AG04450 (cell line): ENCODE data around the gene ADORA1. TPM values are rescaled to one million over a fixed set of nuclear protein-coding genes. Genes with fewer than 3 reads are reported as not detected.

ENCODE experiments used
- CTCF ChIA-PET: fragments of 300-600, 350-600 bp; formaldehyde crosslinking; extraction: SDS; loops from one replicate; lab custom pipeline; 2022; ENCODE audit warnings: antibody characterized with exemption, inconsistent platforms; lab: Charles Lee
- POLR2A ChIA-PET: fragments of 350-600 bp; formaldehyde crosslinking; extraction: SDS; loops from one replicate; lab custom pipeline; 2021; ENCODE audit warnings: antibody characterized with exemption, inconsistent platforms; lab: Yijun Ruan, JAX
- DNase-seq: peaks from one replicate; pipeline ENCODE4 v3.0.0-alpha.2; 2011; ENCODE audit warnings: low read depth, low spot score
- H3K27ac ChIP-seq: one replicate; pipeline ENCODE4 v1.5.1; 2012; ENCODE audit warnings: low read depth, low read length, control low read depth
- H3K27me3 ChIP-seq: one replicate; pipeline ENCODE4 v1.6.0; 2012; ENCODE audit warnings: low read length; ENCODE audit not compliant: control insufficient read depth, insufficient read depth
- H3K4me3 ChIP-seq: 2 replicates; pipeline ENCODE4 v1.5.1; 2011; ENCODE audit warnings: mild to moderate bottlenecking, low read depth, low read length, control low read depth
- H3K9me3 ChIP-seq: 2 replicates; pipeline ENCODE4 v1.5.1; 2012; ENCODE audit warnings: low read length; ENCODE audit not compliant: control insufficient read depth, insufficient read depth
- polyA plus RNA-seq: library from polyadenylated mRNA; depleted of rRNA; stranded (reverse); fragments of >200 nt; gene quantifications from 2 replicates; pipeline ENCODE4 v1.2.3, GENCODE V29; 2011
- TF ChIP-seq, protein P1 (sequence below): IDR thresholded peaks from 2 replicates; pipeline ENCODE4 v1.5.1; 2011; ENCODE audit warnings: low read depth, low read length, control low read depth, inconsistent platforms

ADORA1 gene
- polyA plus RNA-seq, 1 experiment = 1.7 TPM

DNA sequence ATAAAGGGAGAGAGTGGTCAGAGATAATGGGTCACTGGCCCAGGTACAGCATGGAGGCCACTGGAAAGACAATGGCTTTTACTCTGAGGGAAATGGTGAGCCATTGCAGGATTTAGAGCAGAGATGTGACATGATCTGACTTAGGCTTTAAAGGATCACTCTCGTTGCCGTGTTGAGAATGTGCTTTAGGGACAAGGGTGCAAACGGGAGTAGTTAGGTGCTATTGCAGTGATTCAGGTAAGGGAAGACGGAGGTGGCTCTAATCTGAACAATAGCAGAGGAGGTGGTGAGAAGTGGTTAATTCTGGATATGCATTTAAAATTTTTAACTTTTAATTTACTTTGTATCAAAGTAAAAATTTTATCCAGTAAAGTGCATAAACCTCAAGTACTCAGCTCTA is 9.8 kb downstream of the ADORA1 start:
- DNase-seq = no peak
- TF ChIP-seq, protein P1, sequence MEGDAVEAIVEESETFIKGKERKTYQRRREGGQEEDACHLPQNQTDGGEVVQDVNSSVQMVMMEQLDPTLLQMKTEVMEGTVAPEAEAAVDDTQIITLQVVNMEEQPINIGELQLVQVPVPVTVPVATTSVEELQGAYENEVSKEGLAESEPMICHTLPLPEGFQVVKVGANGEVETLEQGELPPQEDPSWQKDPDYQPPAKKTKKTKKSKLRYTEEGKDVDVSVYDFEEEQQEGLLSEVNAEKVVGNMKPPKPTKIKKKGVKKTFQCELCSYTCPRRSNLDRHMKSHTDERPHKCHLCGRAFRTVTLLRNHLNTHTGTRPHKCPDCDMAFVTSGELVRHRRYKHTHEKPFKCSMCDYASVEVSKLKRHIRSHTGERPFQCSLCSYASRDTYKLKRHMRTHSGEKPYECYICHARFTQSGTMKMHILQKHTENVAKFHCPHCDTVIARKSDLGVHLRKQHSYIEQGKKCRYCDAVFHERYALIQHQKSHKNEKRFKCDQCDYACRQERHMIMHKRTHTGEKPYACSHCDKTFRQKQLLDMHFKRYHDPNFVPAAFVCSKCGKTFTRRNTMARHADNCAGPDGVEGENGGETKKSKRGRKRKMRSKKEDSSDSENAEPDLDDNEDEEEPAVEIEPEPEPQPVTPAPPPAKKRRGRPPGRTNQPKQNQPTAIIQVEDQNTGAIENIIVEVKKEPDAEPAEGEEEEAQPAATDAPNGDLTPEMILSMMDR = no peak
- Histone ChIP-seq H3K9me3 (no peaks in the 10 kb centered on the region), H3K4me3 (no peak overlapping the region), H3K27me3 (peaks cover 39% of the 10 kb centered on the region), H3K27ac (no peak overlapping the region)
- CTCF ChIA-PET = interaction anchor here (0.5 to 0.8 kb wide), 3 partner anchors 17 to 130 kb away, joined by 3 read pairs; no protein-coding TSS in a partner anchor
- POLR2A ChIA-PET = no interaction called here

DNA sequence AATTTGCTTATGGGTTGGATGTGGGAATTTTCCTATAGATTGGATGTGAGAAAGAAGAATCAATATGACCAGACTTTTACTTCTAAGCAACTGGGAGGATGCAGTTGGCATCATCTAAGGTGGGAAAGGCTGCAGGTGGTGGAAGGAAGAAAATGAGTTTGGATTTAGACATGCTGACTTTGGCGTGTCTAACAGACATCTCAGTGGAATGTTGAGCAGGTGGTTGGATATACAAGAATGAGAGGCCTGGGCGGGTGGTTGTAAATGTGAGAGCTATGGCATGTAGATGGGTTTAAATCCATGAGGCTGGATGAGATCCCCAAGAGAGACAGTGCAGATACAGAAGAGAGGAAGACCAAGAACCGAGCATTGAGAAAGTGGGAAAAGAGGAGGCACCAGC is 10.5 kb downstream of the ADORA1 start:
- no peak overlapping the region for H3K4me3 ChIP-seq
- TF ChIP-seq, protein P1 = no peak
- no peaks in the 10 kb centered on the region; the same call in 1 of the 2 replicates for H3K9me3 ChIP-seq
- ChIA-PET POLR2A (no interaction called here), CTCF (interaction anchor here (0.9 to 1.0 kb wide), 2 partner anchors 12 to 20 kb away, joined by 3 to 4 read pairs; no protein-coding TSS in a partner anchor)
- H3K27me3 ChIP-seq = peaks cover 39% of the 10 kb centered on the region
- no peak for DNase-seq
- H3K27ac ChIP-seq = no peak overlapping the region

DNA sequence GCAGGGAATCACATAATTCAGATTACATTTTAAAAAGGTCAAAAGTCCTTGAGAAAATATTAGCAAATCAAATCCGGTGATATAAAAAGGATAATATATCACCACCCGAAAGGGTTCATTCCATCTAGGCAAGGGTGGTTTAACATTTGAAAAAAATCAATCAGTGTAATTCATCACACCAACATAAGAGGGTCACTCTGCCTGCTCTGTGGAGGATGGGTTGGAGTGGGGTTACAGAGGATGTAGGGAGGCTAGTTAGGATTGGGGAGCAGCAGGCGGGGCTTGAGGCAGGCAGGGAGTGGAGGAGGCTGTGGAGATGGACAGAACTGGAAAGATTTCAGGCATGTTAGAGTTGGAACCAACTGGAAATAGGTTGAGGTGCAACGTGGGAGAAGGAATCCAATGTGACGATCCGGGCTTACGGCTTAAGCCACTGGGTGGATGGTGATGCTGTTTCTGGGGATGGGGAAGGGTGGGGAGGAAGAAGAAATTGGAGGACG is 12.5 kb downstream of the ADORA1 start:
- no peak overlapping the region for H3K27ac ChIP-seq
- TF ChIP-seq, protein P1 = no peak
- no peak overlapping the region for H3K4me3 ChIP-seq
- H3K9me3 ChIP-seq = no peaks in the 10 kb centered on the region; the same call in 1 of the 2 replicates
- ChIA-PET CTCF (interaction anchor here (1.1 kb wide), 1 partner anchor 22 kb away, joined by 3 read pairs; no protein-coding TSS in a partner anchor), POLR2A (no interaction called here)
- H3K27me3 ChIP-seq = peaks cover 40% of the 10 kb centered on the region
- no peak for DNase-seq

DNA sequence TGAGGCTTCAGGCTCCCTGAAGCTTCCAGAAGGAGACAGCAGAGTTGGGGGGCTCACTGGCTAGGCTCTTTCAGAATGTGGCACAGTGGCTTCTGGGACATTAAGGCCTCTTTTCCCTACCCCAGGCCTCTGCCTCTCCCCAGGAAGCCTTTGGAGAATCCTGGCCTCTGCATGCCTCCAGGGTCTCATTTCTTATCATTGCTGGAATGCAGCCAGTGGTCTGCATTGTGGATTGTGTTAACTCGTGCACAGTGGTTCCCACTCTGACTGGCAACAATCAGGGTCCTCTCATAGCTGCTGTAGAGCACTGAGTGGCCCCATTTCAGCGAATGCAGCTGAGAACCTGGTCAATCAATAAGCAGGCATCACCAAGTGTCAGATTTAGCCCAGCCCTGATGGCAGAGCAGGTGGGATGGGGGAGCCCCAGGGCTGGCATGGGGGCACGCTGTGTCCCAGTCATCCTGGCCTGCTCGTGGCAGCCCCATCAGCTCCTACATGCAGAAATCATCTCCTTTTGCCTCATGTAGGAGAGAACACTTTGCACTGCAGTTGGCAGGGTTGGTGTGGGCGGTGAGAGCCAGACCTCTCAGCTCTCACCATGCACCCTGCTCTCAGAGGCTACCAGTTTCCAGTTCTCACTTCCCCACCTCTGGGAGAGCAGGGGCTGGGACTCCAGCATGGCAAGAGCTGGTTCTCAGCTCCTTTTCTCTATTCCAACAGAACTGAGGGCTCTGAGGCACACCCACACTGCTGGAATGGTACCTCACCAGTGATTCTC is 13.4 kb downstream of the ADORA1 start:
- CTCF ChIA-PET = interaction anchor here (1.1 kb wide), 1 partner anchor 23 kb away, joined by 3 read pairs; no protein-coding TSS in a partner anchor
- Histone ChIP-seq H3K27ac (no peak overlapping the region), H3K27me3 (peaks cover 40% of the 10 kb centered on the region), H3K4me3 (no peak overlapping the region), H3K9me3 (no peaks in the 10 kb centered on the region; the same call in 1 of the 2 replicates)
- TF ChIP-seq, protein P1 = no peak
- POLR2A ChIA-PET = interaction anchor here (0.6 kb wide), 1 partner anchor 323 kb away, joined by 7 read pairs; no protein-coding TSS in a partner anchor
- no peak for DNase-seq

DNA sequence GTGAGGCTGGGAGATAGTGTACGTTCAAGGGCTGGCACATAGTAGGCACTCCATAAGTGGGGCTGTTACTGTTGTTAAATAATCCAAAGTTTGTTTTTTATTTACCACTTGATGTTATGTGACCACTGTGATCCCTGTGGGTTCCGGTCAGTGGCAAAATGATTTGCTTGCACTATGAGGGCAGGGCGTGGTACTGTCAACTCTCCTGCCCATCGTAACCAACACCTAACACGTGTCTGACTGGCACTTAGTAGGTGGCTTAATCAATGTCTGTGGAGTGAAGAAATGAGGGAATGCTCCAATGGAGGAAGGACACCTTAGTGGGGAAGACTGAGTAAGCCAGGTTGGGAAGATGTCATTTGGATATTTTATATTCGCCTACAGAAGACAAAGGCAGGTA is 14.6 kb downstream of the ADORA1 start:
- DNase-seq = no peak
- Histone ChIP-seq H3K4me3 (no peak overlapping the region), H3K27ac (no peak overlapping the region), H3K9me3 (no peaks in the 10 kb centered on the region; the same call in 1 of the 2 replicates), H3K27me3 (peaks cover 34% of the 10 kb centered on the region)
- ChIA-PET POLR2A (no interaction called here), CTCF (interaction anchor here (1.5 kb wide), 1 partner anchor 24 kb away, joined by 5 read pairs; no protein-coding TSS in a partner anchor)
- TF ChIP-seq, protein P1 = no peak
